Measurements from ENCODE around the gene PLA2G2C. TPM values are rescaled to one million over a fixed set of nuclear protein-coding genes. Genes with fewer than 3 reads are reported as not detected.

PLA2G2C gene
- total and polyA plus RNA-seq, 4 experiments from 2014 or later = not detected

DNA sequence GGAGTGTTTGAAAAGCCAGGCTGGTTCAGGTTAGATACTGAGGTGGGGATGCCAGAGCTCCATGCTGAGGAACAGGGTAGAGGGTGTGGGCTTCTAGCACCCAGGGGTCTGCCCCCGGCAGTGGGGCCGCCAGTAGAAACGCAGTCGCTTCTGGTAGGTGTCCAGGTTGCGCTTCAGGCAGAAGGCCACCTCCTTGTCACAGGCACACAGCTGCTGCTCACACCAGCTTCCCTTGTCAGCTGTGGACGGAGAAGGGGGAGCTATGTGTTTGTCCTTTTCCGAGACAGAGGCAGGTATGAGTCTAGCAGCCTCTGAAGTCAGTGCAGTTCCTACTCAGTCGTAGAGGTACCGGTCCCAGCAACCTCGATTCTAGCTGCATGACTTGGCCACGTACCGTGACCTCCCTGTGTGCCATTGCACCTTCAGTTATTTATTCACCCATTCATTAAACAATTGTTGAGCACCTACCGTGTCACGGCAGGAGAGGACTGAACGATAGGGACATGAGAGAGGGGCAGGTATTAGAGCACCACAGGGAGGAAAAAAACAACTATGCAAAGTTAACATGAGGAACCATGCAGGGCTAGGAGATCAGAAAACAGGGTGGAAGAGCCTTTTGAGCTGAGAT is 72.2 kb downstream of the PLA2G2C start:
- H3K4me1 ChIP-seq (ENCODE audit: insufficient read depth, low read length) = no peaks in the 10 kb centered on the region
- H3K36me3 Mint-ChIP-seq = no peaks in the 10 kb centered on the region
- no peaks in the 10 kb centered on the region for H3K4me1 Mint-ChIP-seq
- DNase-seq = no peak
- no peak overlapping the region for H3K27ac Mint-ChIP-seq
- H3K4me3 ChIP-seq (ENCODE audit: low read length in 2 of 2) = no peak overlapping the region
- H3K9me3 ChIP-seq (ENCODE audit: control insufficient read depth in 1 of 2, low read length in 2 of 2) = no peaks in the 10 kb centered on the region
- no peaks in the 10 kb centered on the region for H3K9me3 Mint-ChIP-seq
- ChIA-PET CTCF (ENCODE audit: partially characterized antibody) (no interaction called here), POLR2A (ENCODE audit: partially characterized antibody) (no interaction called here)
- H3K4me3 Mint-ChIP-seq = no peak overlapping the region
- H3K27me3 Mint-ChIP-seq = peaks cover 8 to 24% of the 10 kb centered on the region in 2 donors
- no peaks in the 10 kb centered on the region for H3K36me3 ChIP-seq (ENCODE audit: insufficient read depth, low read length)
- intact Hi-C loops (cut with micrococcal nuclease) = no loop called here
- no peak overlapping the region for H3K27ac ChIP-seq (ENCODE audit: low read depth, low read length)
- H3K27me3 ChIP-seq (ENCODE audit: insufficient read depth, low read length) = no peaks in the 10 kb centered on the region

Other genes starting within 250 kb of the PLA2G2C start
- not detected for gene PLA2G2A, start 206.9 kb downstream of the PLA2G2C start, total RNA-seq
- gene PLA2G2A, start 206.9 kb downstream of the PLA2G2C start, polyA plus RNA-seq = not detected
- not detected for gene PLA2G5, start 116.3 kb downstream of the PLA2G2C start, total RNA-seq
- not detected for gene PLA2G5, start 116.3 kb downstream of the PLA2G2C start, polyA plus RNA-seq
- gene PLA2G2D, start 67.0 kb downstream of the PLA2G2C start, total RNA-seq = not detected
- gene PLA2G2D, start 67.0 kb downstream of the PLA2G2C start, polyA plus RNA-seq = under 1 TPM in 1 of 2 donors, not detected in 1; 0.29 TPM
- gene PLA2G2F, start 47.2 kb downstream of the PLA2G2C start, total RNA-seq = not detected
- gene PLA2G2F, start 47.2 kb downstream of the PLA2G2C start, polyA plus RNA-seq = not detected
- gene UBXN10, start 422 bp downstream of the PLA2G2C start, total RNA-seq = under 1 TPM; 0.06 to 0.08 TPM
- gene UBXN10, start 422 bp downstream of the PLA2G2C start, polyA plus RNA-seq = under 1 TPM; 0.69 to 0.78 TPM
- gene VWA5B1, start 104.4 kb upstream of the PLA2G2C start, total RNA-seq = under 1 TPM in 1 of 2 experiments, not detected in 1; 0.17 TPM
- gene VWA5B1, start 104.4 kb upstream of the PLA2G2C start, polyA plus RNA-seq = under 1 TPM in 1 of 2 donors, not detected in 1; 0.11 TPM

Data from CD4-positive, alpha-beta memory T cell (primary cell).